H1 (cell line): Measurements from ENCODE around the gene TPSG1. TPM values are rescaled to one million over a fixed set of nuclear protein-coding genes. Genes with fewer than 3 reads are reported as not detected.

Source experiments
- CTCF ChIA-PET: fragments of 300-600 bp; sonication (Branson Sonifier 250); formaldehyde crosslinking; loops from one replicate; lab custom pipeline; 2021; ENCODE audit not compliant: partially characterized antibody; lab: Charles Lee
- POLR2A ChIA-PET: fragments of 300-600 bp; sonication (Branson Sonifier 250); formaldehyde crosslinking; loops from one replicate; lab custom pipeline; 2021; ENCODE audit warnings: inconsistent platforms; ENCODE audit not compliant: partially characterized antibody; lab: Charles Lee
- DNase-seq, 2 experiments: peaks; one replicate each; pipeline versions ENCODE4 v3.0.0 to v3.0.0-alpha.2; 2010 to 2022; ENCODE audit warnings: low spot score in 2 of 2, low read depth in 1 of 2, mixed read lengths in 1 of 2
- FAIRE-seq: peaks from 2 replicates; lab custom pipeline; 2011; peaks lifted over from hg19 to GRCh38; lab: Jason Lieb, UNC
- H2AFZ ChIP-seq: 2 replicates; pipeline ENCODE4 v1.8.1; 2012; ENCODE audit warnings: low read length, inconsistent platforms
- H2AK5ac ChIP-seq: 2 replicates; pipeline ENCODE4 v1.6.1; 2013; ENCODE audit warnings: low read depth, low read length
- H2BK120ac ChIP-seq: replicated peaks from 2 replicates; pipeline ENCODE3; 2013; ENCODE audit warnings: low read depth, low read length, inconsistent platforms
- H2BK12ac ChIP-seq: 2 replicates; pipeline ENCODE4 v1.6.1; 2013; ENCODE audit warnings: low read depth, low read length
- H2BK15ac ChIP-seq: 2 replicates; pipeline ENCODE4 v1.6.1; 2013; ENCODE audit warnings: low read length
- H2BK20ac ChIP-seq: 2 replicates; pipeline ENCODE4 v1.6.1; 2013; ENCODE audit warnings: low read length
- H2BK5ac ChIP-seq: 2 replicates; pipeline ENCODE4 v1.6.1; 2013; ENCODE audit warnings: low read depth, low read length
- H3K14ac ChIP-seq: 2 replicates; pipeline ENCODE4 v1.6.1; 2013; ENCODE audit warnings: inconsistent platforms; ENCODE audit not compliant: insufficient read length
- H3K18ac ChIP-seq: 2 replicates; pipeline ENCODE4 v1.6.1; 2013; ENCODE audit warnings: low read length; ENCODE audit errors: extremely low read depth
- H3K23ac ChIP-seq: 2 replicates; pipeline ENCODE4 v1.6.1; 2013; ENCODE audit warnings: inconsistent platforms; ENCODE audit not compliant: insufficient read length
- H3K23me2 ChIP-seq: 2 replicates; pipeline ENCODE4 v1.6.1; 2013; ENCODE audit warnings: low read depth, low read length
- H3K27ac ChIP-seq: 2 replicates; pipeline ENCODE4 v1.6.1; 2011; ENCODE audit warnings: low read depth, low read length, inconsistent platforms
- H3K27me3 ChIP-seq, 4 experiments: replicated peaks in 1 of 4; 1 replicate in 1 of 4; 2 replicates in 3 of 4; pipeline versions ENCODE4 v1.6.1 to v1.8.1; 2011 to 2013; ENCODE audit warnings: low read length in 3 of 4, mild to moderate bottlenecking in 3 of 4, inconsistent platforms in 2 of 4, mixed read lengths in 2 of 4, moderate library complexity in 1 of 4; ENCODE audit not compliant: control insufficient read depth in 3 of 4, insufficient read depth in 3 of 4; ENCODE audit errors: extremely low read depth in 1 of 4
- H3K36me3 ChIP-seq, 4 experiments: 2 replicates each; pipeline versions ENCODE4 v1.6.1 to v1.8.1; 2011 to 2013; ENCODE audit warnings: mild to moderate bottlenecking in 4 of 4, low read length in 3 of 4, moderate library complexity in 2 of 4, control low read depth in 1 of 4, inconsistent platforms in 1 of 4; ENCODE audit not compliant: insufficient read depth in 4 of 4, control insufficient read depth in 2 of 4
- H3K4ac ChIP-seq: replicated peaks from 2 replicates; pipeline ENCODE3; 2013; ENCODE audit warnings: low read length, low read depth, mixed read lengths, inconsistent platforms; ENCODE audit not compliant: insufficient read length
- H3K4me1 ChIP-seq, 4 experiments: replicated peaks in 1 of 4; 1 replicate in 1 of 4; 2 replicates in 3 of 4; pipeline versions ENCODE4 v1.6.1 to v1.8.1; 2011 to 2013; ENCODE audit warnings: low read length in 3 of 4, inconsistent platforms in 2 of 4, mixed read lengths in 1 of 4; ENCODE audit not compliant: insufficient read depth in 4 of 4, control insufficient read depth in 3 of 4
- H3K4me2 ChIP-seq, 2 experiments: 2 replicates each; pipeline versions ENCODE4 v1.6.1 to v1.8.1; 2011 to 2013; ENCODE audit warnings: low read depth in 2 of 2, low read length in 2 of 2, control low read depth in 1 of 2, inconsistent platforms in 1 of 2, mild to moderate bottlenecking in 1 of 2; ENCODE audit not compliant: insufficient read depth in 1 of 2
- H3K4me3 ChIP-seq, 4 experiments: fragments of 200-600, 300-600 bp in 1 of 4; sonication (generic), shearing (Covaris generic), sonication (Bioruptor Twin) in 1 of 4; 2 replicates each; pipeline versions ENCODE4 v1.5.1 to v1.8.1; 2011 to 2016; ENCODE audit warnings: low read length in 4 of 4, low read depth in 3 of 4, control low read depth in 2 of 4, inconsistent platforms in 2 of 4, mild to moderate bottlenecking in 2 of 4, mixed read lengths in 1 of 4, moderate library complexity in 1 of 4; ENCODE audit not compliant: insufficient read depth in 2 of 4; ENCODE audit errors: extremely low read depth in 1 of 4
- H3K56ac ChIP-seq: replicated peaks from 2 replicates; pipeline ENCODE3; 2013; ENCODE audit warnings: low read depth, mild to moderate bottlenecking, mixed read lengths, low read length, inconsistent platforms; ENCODE audit not compliant: insufficient read length
- H3K79me1 ChIP-seq: 2 replicates; pipeline ENCODE4 v1.6.1; 2013; ENCODE audit warnings: low read depth, low read length, control low read depth
- H3K79me2 ChIP-seq, 2 experiments: 2 replicates each; pipeline versions ENCODE4 v1.6.1 to v1.8.1; 2012 to 2013; ENCODE audit warnings: low read length in 2 of 2, mild to moderate bottlenecking in 2 of 2, inconsistent platforms in 1 of 2; ENCODE audit not compliant: insufficient read depth in 2 of 2, control insufficient read depth in 1 of 2
- H3K9ac ChIP-seq, 4 experiments: replicated peaks in 1 of 4; 1 replicate in 1 of 4; 2 replicates in 3 of 4; pipeline versions ENCODE4 v1.6.1 to v1.8.1; 2011 to 2013; ENCODE audit warnings: low read depth in 3 of 4, low read length in 3 of 4, control low read depth in 2 of 4, mild to moderate bottlenecking in 2 of 4, moderate library complexity in 2 of 4, inconsistent platforms in 1 of 4; ENCODE audit errors: extremely low read depth in 1 of 4
- H3K9me3 ChIP-seq, 2 experiments: 2 replicates each; pipeline versions ENCODE4 v1.6.1 to v1.8.1; 2012 to 2013; ENCODE audit warnings: mild to moderate bottlenecking in 2 of 2, moderate library complexity in 2 of 2, control low read depth in 1 of 2, inconsistent platforms in 1 of 2, low read depth in 1 of 2, low read length in 1 of 2, mixed read lengths in 1 of 2; ENCODE audit not compliant: insufficient read depth in 2 of 2
- H4K20me1 ChIP-seq, 2 experiments: replicated peaks in 1 of 2; 2 replicates each; pipeline versions ENCODE3 to v1.8.1; 2011 to 2013; ENCODE audit warnings: inconsistent platforms in 2 of 2, low read length in 2 of 2, mild to moderate bottlenecking in 1 of 2; ENCODE audit not compliant: insufficient read depth in 2 of 2, control insufficient read depth in 1 of 2
- H4K5ac ChIP-seq: 2 replicates; pipeline ENCODE4 v1.6.1; 2013; ENCODE audit warnings: low read length, low read depth, mixed read lengths, inconsistent platforms; ENCODE audit not compliant: insufficient read length
- H4K8ac ChIP-seq: 2 replicates; pipeline ENCODE4 v1.8.0; 2013; ENCODE audit warnings: mild to moderate bottlenecking, moderate library complexity, low read length, inconsistent platforms; ENCODE audit not compliant: insufficient read depth; ENCODE audit errors: extremely low read depth
- H4K91ac ChIP-seq: replicated peaks from 2 replicates; pipeline ENCODE3; 2013; ENCODE audit warnings: low read length, mixed read lengths, inconsistent platforms; ENCODE audit not compliant: insufficient read length
- BACH1 ChIP-seq: IDR thresholded peaks from 2 replicates; pipeline ENCODE4 v1.6.1; 2012; ENCODE audit warnings: low read length, improper control_type of control experiment
- SP1 ChIP-seq: IDR thresholded peaks from 2 replicates; pipeline ENCODE4 v1.6.1; 2011; ENCODE audit warnings: low read depth, low read length
- TCF12 ChIP-seq: IDR thresholded peaks from 2 replicates; pipeline ENCODE4 v1.6.1; 2011; ENCODE audit warnings: low read depth, mild to moderate bottlenecking, low read length
- WGBS, 2 experiments: shearing (Covaris generic) in 1 of 2; methylation state at CpG; one replicate each; pipeline versions ENCODE4 v1.1.6 to v1.1.7; 2013 to 2015; ENCODE audit warnings: low lambda C conversion rate in 2 of 2, mixed read lengths in 2 of 2, inconsistent platforms in 1 of 2, low coverage in 1 of 2, missing lambda C conversion rate in 1 of 2; ENCODE audit not compliant: insufficient replicate concordance in 2 of 2, insufficient coverage in 1 of 2, insufficient read length in 1 of 2; ENCODE audit errors: extremely low coverage in 1 of 2, missing lambda C conversion rate in 1 of 2; 5-methylcytosine and 5-hydroxymethylcytosine counted together
- polyA plus RNA-seq, 7 experiments: library from polyadenylated mRNA; depleted of rRNA in 3 of 7; stranded (reverse) in 5 of 7; unstranded in 2 of 7; fragments of >200 nt in 5 of 7; fragments of 200-250 nt in 2 of 7; gene quantifications; 1 replicate in 5 of 7; 2 replicates in 1 of 7; 4 replicates in 1 of 7; pipeline versions ENCODE4 v1.2.1 to v1.2.3, GENCODE V29; 2011 to 2013; ENCODE audit warnings: missing spikeins in 2 of 7, mixed read lengths in 2 of 7
- total RNA-seq: library from RNA; stranded (reverse); fragmentation: NEBNext Ultra II Directional; extraction: Animal tissue kit (Norgen Biotek cat#: 25700); gene quantifications from 2 replicates; pipeline ENCODE4 v1.2.1, GENCODE V29; 2021

The TPSG1 gene
- total and polyA plus RNA-seq, 2 of the 8 experiments (the other 6 are each of a cell fraction or from before 2014, with no cell fraction given) = not detected

DNA sequence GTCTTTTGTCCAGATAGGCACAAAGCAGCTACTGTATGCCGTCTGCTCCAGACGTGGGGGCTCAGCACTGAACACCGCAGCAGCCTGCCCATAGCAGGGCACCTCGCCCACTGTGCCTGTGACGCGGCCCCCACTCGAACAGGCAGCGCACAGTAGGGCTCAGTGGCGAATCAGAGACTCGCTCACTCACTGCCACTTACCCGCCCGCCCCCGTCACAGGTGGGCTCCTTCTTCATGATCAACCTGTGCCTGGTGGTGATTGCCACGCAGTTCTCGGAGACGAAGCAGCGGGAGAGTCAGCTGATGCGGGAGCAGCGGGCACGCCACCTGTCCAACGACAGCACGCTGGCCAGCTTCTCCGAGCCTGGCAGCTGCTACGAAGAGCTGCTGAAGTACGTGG is 23.6 kb downstream of the TPSG1 start:
- WGBS, 2 experiments = 92% methylated on average over 25 of the region's 25 CpGs; no CpG with 5 or more reads in 1 of the 2 experiments
- Histone ChIP-seq H2BK12ac (no peak overlapping the region), H4K5ac (no peak overlapping the region), H3K36me3 (peaks cover 0 to 26% (median 3%) of the 10 kb centered on the region in 4 experiments; a peak in 4 of 8 replicates), H3K18ac (no peak overlapping the region), H3K27me3 (no peaks in the 10 kb centered on the region), H3K4ac (no peak overlapping the region), H2AFZ (no peak overlapping the region), H2BK5ac (no peak overlapping the region), H4K8ac (no peak overlapping the region), H2BK15ac (no peak overlapping the region), H2BK120ac (no peak overlapping the region), H2AK5ac (no peak overlapping the region), H3K79me2 (no peaks in the 10 kb centered on the region), H3K14ac (no peak overlapping the region), H3K27ac (no peak overlapping the region), H3K23ac (no peak overlapping the region), H3K9ac (no peak overlapping the region), H3K4me3 (no peak overlapping the region), H3K23me2 (no peaks in the 10 kb centered on the region), H3K9me3 (no peaks in the 10 kb centered on the region), H3K56ac (no peak overlapping the region), H3K4me1 (no peaks in the 10 kb centered on the region), H4K91ac (no peak overlapping the region), H3K4me2 (no peak overlapping the region), H2BK20ac (no peak overlapping the region), H4K20me1 (peaks cover 4 to 21% of the 10 kb centered on the region in 2 experiments), H3K79me1 (no peaks in the 10 kb centered on the region; the same call in 1 of the 2 replicates)
- no peak for FAIRE-seq
- ChIA-PET POLR2A (no interaction called here), CTCF (interaction anchor here (1.2 to 1.6 kb wide), 4 partner anchors 14 to 134 kb away, joined by 3 to 5 read pairs (median 4); no protein-coding TSS in a partner anchor)
- no peak for DNase-seq
- no peak for TF ChIP-seq TCF12
- no peak for TF ChIP-seq BACH1
- TF ChIP-seq SP1 = no peak
